ENCODE measurements around the gene MAP3K6. TPM values are rescaled to one million over a fixed set of nuclear protein-coding genes. Genes with fewer than 3 reads are reported as not detected.

Gene MAP3K6
- total and polyA plus RNA-seq, 4 donors = 1.3 to 8.3 (median 4.0) TPM

DNA sequence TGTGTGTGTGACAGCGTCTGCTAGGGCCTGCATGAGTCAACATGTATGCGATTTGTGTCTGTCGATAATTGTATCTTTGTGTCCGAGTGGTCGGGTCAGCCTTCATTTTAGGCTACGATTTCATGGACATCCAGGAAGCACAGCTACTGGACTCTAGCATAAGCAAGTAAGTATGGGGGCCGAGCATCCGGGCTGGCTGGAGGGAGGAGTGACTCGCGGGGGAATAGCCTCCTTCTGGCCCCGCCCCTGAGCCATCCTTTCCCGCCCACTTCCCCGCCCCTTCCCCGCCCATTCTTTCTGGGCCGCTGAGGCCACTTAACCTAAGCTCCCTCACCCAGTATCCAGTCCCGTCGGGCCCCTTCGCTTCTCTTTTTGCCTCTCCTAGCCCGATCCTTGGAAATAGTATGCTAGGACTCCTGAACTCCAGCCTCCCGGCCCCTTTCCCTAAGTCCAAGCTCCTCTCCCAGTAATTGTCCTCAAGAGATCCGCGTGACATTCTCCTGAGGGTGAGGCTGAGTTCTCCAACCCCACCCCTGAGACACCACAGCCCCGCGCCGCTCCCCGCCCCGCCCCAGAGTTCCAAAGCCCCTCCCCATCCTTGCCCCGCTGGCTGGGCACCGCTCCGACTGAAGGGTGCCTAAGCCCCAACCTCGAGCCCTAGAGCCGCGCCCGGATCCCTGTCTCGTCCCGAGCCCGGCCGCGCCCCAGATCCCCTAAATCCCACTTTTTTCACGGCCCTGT lies 1.2 kb downstream of the MAP3K6 start:
- 7% methylated on average over 40 of the region's 40 CpGs for WGBS

DNA sequence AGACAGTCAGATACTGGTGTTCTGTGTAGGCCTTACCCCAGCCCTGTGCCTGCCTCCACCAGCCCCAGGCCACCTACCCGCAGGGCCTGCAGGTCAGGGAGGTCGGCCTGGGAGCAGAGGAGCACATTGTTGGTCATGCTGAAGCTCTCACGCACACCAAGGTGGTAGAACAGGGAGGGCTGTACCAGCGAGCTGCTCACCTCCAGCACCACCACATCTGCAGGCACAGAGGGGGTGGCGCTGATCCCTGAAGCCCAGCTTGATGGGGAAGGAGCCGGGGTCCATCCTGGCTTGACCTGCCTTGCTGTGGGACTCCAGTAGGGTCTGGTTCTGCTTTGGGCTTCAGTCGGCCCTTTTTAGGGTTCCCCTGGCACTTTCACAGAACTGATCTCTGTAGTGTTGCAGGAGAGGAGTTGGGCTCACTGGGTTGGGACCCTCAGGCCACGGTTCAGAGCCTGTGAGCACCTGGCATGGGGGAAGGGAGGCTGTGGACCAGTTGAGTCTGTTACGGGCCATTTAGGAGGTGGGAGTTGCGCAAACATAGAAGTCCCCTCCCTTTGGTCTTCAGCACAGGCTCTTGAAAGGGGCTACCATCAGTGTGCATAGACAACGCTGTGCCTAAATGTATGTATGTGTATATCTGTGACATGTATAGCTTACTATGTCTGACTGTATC lies 1.9 kb downstream of the MAP3K6 start:
- no peak overlapping the region for H3K4me3 ChIP-seq (ENCODE audit: low read depth in 1 of 3, low read length in 3 of 3)
- H3K4me1 ChIP-seq (ENCODE audit: control insufficient read depth in 4 of 4, insufficient read depth in 4 of 4, low read length in 3 of 4) = peaks cover 4 to 34% (median 14%) of the 10 kb centered on the region in 4 donors
- no peak overlapping the region for H3K9ac ChIP-seq (ENCODE audit: low read depth in 1 of 2, low read length in 2 of 2)
- H3K36me3 ChIP-seq (ENCODE audit: control insufficient read depth in 4 of 4, insufficient read depth in 3 of 4, low read depth in 1 of 4, low read length in 3 of 4) = no peaks in the 10 kb centered on the region
- no peaks in the 10 kb centered on the region for H3K27me3 ChIP-seq (ENCODE audit: control insufficient read depth in 4 of 4, insufficient read depth in 4 of 4, low read length in 3 of 4)
- no peak overlapping the region for H3K27ac ChIP-seq (ENCODE audit: low read depth in 1 of 2, low read length in 2 of 2)
- no peak for DNase-seq (ENCODE audit: low spot score)
- no peaks in the 10 kb centered on the region for H3K9me3 ChIP-seq (ENCODE audit: control insufficient read depth in 4 of 4, low read length in 3 of 4)
- TF ChIP-seq, protein P1, sequence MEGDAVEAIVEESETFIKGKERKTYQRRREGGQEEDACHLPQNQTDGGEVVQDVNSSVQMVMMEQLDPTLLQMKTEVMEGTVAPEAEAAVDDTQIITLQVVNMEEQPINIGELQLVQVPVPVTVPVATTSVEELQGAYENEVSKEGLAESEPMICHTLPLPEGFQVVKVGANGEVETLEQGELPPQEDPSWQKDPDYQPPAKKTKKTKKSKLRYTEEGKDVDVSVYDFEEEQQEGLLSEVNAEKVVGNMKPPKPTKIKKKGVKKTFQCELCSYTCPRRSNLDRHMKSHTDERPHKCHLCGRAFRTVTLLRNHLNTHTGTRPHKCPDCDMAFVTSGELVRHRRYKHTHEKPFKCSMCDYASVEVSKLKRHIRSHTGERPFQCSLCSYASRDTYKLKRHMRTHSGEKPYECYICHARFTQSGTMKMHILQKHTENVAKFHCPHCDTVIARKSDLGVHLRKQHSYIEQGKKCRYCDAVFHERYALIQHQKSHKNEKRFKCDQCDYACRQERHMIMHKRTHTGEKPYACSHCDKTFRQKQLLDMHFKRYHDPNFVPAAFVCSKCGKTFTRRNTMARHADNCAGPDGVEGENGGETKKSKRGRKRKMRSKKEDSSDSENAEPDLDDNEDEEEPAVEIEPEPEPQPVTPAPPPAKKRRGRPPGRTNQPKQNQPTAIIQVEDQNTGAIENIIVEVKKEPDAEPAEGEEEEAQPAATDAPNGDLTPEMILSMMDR (IDR thresholded peaks at IDR 0.05; ENCODE audit: low read depth, low read length, missing input control) = no peak
- TF ChIP-seq NR2F2 (IDR thresholded peaks at IDR 0.05) = peak; percentile 23
- WGBS = 82% methylated on average over 11 of the region's 11 CpGs

More for the DNA sequence above, 1.2 kb downstream of the MAP3K6 start:
- H3K4me1 ChIP-seq (ENCODE audit: control insufficient read depth in 4 of 4, insufficient read depth in 4 of 4, low read length in 3 of 4) = peaks cover 1 to 34% (median 12%) of the 10 kb centered on the region in 4 donors
- H3K36me3 ChIP-seq (ENCODE audit: control insufficient read depth in 4 of 4, insufficient read depth in 3 of 4, low read depth in 1 of 4, low read length in 3 of 4) = no peaks in the 10 kb centered on the region
- H3K27me3 ChIP-seq (ENCODE audit: control insufficient read depth in 4 of 4, insufficient read depth in 4 of 4, low read length in 3 of 4) = no peaks in the 10 kb centered on the region
- H3K4me3 ChIP-seq (ENCODE audit: low read depth in 1 of 3, low read length in 3 of 3) = peak overlapping the region; percentile 58 to 72 (median 66)
- H3K27ac ChIP-seq (ENCODE audit: low read depth in 1 of 2, low read length in 2 of 2) = peak overlapping the region; percentile 84 to 87
- H3K9me3 ChIP-seq (ENCODE audit: control insufficient read depth in 4 of 4, low read length in 3 of 4) = no peaks in the 10 kb centered on the region
- peak; percentile 10 for TF ChIP-seq NR2F2 (IDR thresholded peaks at IDR 0.05)
- TF ChIP-seq SP1 (IDR thresholded peaks at IDR 0.05) = peak; percentile 43
- TF ChIP-seq HNF4G (IDR thresholded peaks at IDR 0.05) = no peak
- TF ChIP-seq, protein P2, sequence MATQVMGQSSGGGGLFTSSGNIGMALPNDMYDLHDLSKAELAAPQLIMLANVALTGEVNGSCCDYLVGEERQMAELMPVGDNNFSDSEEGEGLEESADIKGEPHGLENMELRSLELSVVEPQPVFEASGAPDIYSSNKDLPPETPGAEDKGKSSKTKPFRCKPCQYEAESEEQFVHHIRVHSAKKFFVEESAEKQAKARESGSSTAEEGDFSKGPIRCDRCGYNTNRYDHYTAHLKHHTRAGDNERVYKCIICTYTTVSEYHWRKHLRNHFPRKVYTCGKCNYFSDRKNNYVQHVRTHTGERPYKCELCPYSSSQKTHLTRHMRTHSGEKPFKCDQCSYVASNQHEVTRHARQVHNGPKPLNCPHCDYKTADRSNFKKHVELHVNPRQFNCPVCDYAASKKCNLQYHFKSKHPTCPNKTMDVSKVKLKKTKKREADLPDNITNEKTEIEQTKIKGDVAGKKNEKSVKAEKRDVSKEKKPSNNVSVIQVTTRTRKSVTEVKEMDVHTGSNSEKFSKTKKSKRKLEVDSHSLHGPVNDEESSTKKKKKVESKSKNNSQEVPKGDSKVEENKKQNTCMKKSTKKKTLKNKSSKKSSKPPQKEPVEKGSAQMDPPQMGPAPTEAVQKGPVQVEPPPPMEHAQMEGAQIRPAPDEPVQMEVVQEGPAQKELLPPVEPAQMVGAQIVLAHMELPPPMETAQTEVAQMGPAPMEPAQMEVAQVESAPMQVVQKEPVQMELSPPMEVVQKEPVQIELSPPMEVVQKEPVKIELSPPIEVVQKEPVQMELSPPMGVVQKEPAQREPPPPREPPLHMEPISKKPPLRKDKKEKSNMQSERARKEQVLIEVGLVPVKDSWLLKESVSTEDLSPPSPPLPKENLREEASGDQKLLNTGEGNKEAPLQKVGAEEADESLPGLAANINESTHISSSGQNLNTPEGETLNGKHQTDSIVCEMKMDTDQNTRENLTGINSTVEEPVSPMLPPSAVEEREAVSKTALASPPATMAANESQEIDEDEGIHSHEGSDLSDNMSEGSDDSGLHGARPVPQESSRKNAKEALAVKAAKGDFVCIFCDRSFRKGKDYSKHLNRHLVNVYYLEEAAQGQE (IDR thresholded peaks at IDR 0.05) = peak; percentile 14
- no peak for TF ChIP-seq FOXA1 (IDR thresholded peaks at IDR 0.05)
- TF ChIP-seq RXRA (IDR thresholded peaks at IDR 0.05) = peak in 1 of 2 donors; percentile 22
- DNase-seq (ENCODE audit: low spot score) = peak; percentile 94
- H3K9ac ChIP-seq (ENCODE audit: low read depth in 1 of 2, low read length in 2 of 2) = peak overlapping the region in 1 of 2 donors; percentile 71

DNA sequence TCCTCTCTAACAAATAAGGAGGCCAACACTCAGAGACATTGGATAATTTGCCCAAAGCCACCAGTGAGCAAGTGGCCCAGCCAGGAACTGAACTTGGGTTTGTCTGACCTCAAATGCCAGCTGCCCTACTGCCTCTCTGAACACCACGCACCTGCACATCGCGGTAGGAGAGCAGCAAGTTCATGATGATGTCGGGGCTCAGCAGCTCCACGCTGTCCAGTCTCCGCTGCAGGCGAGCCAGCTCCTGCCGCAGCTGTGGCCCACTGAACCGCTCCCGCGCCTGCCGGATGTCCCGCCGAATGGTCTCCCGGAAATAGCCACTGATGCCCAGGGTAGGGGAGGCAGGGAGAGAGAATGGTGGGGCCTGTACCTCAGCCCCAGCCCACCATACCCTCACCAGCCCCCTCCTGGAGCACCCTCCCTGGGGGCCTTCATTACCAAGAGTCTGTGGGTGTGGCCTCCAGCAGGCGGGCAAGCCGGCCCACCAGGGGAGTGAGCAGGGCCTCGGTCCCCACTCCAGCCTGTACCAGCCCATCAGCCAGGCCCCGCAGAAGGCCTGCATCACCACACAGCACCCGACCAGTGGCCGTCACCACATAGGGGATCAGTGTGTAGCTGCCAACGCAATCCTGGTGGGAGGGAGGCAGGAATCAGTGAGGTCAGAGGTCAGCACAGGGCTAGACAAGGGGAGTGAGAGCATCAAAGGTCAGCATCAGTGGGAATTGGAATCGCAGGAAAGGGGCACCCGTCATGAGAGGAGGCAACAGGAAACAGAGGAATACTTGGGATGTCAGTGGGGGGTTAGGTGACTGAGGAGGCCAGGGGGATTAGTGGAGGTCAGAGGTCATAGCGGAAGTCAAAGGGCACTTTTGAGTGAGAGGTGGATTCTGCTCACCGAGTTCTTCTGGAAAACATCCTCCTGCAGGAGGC lies 2.7 kb downstream of the MAP3K6 start:
- Histone ChIP-seq H3K36me3 (ENCODE audit: control insufficient read depth in 4 of 4, insufficient read depth in 3 of 4, low read depth in 1 of 4, low read length in 3 of 4) (no peaks in the 10 kb centered on the region), H3K4me3 (ENCODE audit: low read depth in 1 of 3, low read length in 3 of 3) (no peak overlapping the region), H3K9ac (ENCODE audit: low read depth in 1 of 2, low read length in 2 of 2) (no peak overlapping the region), H3K27me3 (ENCODE audit: control insufficient read depth in 4 of 4, insufficient read depth in 4 of 4, low read length in 3 of 4) (no peaks in the 10 kb centered on the region), H3K9me3 (ENCODE audit: control insufficient read depth in 4 of 4, low read length in 3 of 4) (no peaks in the 10 kb centered on the region), H3K4me1 (ENCODE audit: control insufficient read depth in 4 of 4, insufficient read depth in 4 of 4, low read length in 3 of 4) (peaks cover 4 to 29% (median 14%) of the 10 kb centered on the region in 4 donors), H3K27ac (ENCODE audit: low read depth in 1 of 2, low read length in 2 of 2) (no peak overlapping the region)
- TF ChIP-seq SP1 (IDR thresholded peaks at IDR 0.05) (no peak), NR2F2 (IDR thresholded peaks at IDR 0.05) (peak; percentile 67)
- TF ChIP-seq, protein P2 (IDR thresholded peaks at IDR 0.05) = no peak
- no peak for DNase-seq (ENCODE audit: low spot score)
- WGBS = 92% methylated on average over 26 of the region's 26 CpGs

Data from liver (tissue), 9 donors.